NCI-H2196 treated with DMSO at 0.1 percent for 48 hours (cell line): ENCODE data around the gene CYSLTR2.
"Not testable (repeated sequence)": the region's sequence is repeated elsewhere in the genome, so short reads cannot be mapped to it uniquely, and the experiment has no call there.

Experiments
- DNase-seq: peaks from one replicate; lab custom pipeline; 2025; ENCODE audit not compliant: unreplicated experiment; lab: John Stamatoyannopoulos, UW

Gene CYSLTR2

GRCh38 chr13:48686636-48687210 lies 33.0 kb downstream of the CYSLTR2 start:
- no peak for DNase-seq

- DNase-seq, result no peak
These were observed 33.5 kb downstream of the CYSLTR2 start for GRCh38 chr13:48687249-48687648.

- no peak for DNase-seq
These were observed 40.3 kb downstream of the CYSLTR2 start for GRCh38 chr13:48693998-48694397.

- DNase-seq, result no peak
These were observed 42.0 kb downstream of the CYSLTR2 start for GRCh38 chr13:48695776-48696175.

GRCh38 chr13:48696676-48697075 lies 42.9 kb downstream of the CYSLTR2 start:
- DNase-seq, result not testable (repeated sequence)

- DNase-seq, result no peak
These were observed 53.7 kb downstream of the CYSLTR2 start for GRCh38 chr13:48707405-48707804.

GRCh38 chr13:48708764-48709163 lies 55.0 kb downstream of the CYSLTR2 start:
- no peak for DNase-seq

- DNase-seq, result no peak
These were observed 55.5 kb downstream of the CYSLTR2 start for GRCh38 chr13:48709213-48709612.

GRCh38 chr13:48710160-48710559 lies 56.4 kb downstream of the CYSLTR2 start:
- no peak for DNase-seq

- DNase-seq, result no peak
These were observed 58.4 kb downstream of the CYSLTR2 start for GRCh38 chr13:48712141-48712540.

GRCh38 chr13:48715977-48716376 lies 62.2 kb downstream of the CYSLTR2 start:
- DNase-seq, result no peak

GRCh38 chr13:48720621-48721020 lies 66.9 kb downstream of the CYSLTR2 start:
- no peak for DNase-seq

GRCh38 chr13:48723168-48723567 lies 69.4 kb downstream of the CYSLTR2 start:
- DNase-seq, result no peak

- no peak for DNase-seq
These were observed 71.5 kb downstream of the CYSLTR2 start for GRCh38 chr13:48725271-48725670.

- no peak for DNase-seq
These were observed 73.0 kb downstream of the CYSLTR2 start for GRCh38 chr13:48726711-48727110.

- no peak for DNase-seq
These were observed 73.7 kb downstream of the CYSLTR2 start for GRCh38 chr13:48727241-48728011.

- no peak for DNase-seq
These were observed 74.5 kb downstream of the CYSLTR2 start for GRCh38 chr13:48728226-48728625.

GRCh38 chr13:48728876-48729275 lies 75.1 kb downstream of the CYSLTR2 start:
- DNase-seq, result no peak

GRCh38 chr13:48729856-48730255 lies 76.1 kb downstream of the CYSLTR2 start:
- no peak for DNase-seq

- no peak for DNase-seq
These were observed 77.4 kb downstream of the CYSLTR2 start for GRCh38 chr13:48731001-48731658.

- no peak for DNase-seq
These were observed 78.3 kb downstream of the CYSLTR2 start for GRCh38 chr13:48731957-48732569.
